LNCAP (cell line): ENCODE results near the gene TMCO6.
A peak's percentile ranks its signal among the peaks of the same experiment; 100 is the strongest.

Experiments
- TF ChIP-seq, protein P1 (sequence below): fragments of 450-650 bp; IDR thresholded peaks from 2 replicates; pipeline ENCODE4 v1.5.1; 2017; ENCODE audit warnings: mild to moderate bottlenecking

Gene TMCO6

DNA sequence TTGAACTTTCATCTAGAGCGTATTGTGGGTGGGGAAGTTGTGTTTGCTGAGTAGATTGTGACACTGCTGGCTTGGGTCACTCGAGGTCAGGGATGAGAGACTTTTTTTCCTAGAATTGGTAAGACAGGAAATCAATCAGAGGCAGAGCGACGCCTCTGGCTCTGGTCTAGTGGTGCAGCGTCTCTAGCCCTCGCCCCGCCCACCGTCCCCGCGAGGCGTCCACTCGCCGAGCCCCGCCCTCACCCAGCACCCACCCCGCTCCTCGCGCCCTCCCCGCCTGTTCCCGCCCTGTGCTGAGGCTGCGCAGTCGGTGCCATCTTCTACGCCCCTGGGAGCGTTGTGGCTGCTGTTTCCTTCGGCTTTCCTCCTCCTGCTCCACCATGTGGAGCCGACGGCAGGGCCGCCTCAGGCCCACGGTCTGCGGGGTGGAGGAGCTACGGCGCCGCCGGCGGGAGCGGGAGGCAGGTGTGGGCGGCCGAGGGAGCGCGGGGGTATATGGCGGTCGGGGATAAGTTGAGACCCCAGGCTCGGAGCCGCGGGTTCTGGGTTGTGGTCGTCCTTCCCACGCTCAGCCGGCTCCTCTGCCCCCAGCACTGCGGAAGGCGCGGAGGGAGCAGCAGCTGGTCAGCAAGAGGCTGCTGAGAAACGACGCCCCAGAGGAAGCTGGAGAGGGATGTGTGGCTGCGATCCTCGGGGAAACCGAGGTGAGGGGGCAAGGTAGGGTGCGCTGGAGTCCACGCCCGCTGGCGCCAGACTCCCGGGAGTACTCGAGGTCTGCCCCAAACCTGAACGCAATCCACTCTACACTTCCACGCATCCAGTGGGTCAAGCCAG is at the start of gene TMCO6:
Gene TMCO6, plus strand, starts transcription at position 304 of the 834 bp plus-strand sequence. Its CDS starts 77 bp downstream, at position 381.
- TF ChIP-seq, protein P1, sequence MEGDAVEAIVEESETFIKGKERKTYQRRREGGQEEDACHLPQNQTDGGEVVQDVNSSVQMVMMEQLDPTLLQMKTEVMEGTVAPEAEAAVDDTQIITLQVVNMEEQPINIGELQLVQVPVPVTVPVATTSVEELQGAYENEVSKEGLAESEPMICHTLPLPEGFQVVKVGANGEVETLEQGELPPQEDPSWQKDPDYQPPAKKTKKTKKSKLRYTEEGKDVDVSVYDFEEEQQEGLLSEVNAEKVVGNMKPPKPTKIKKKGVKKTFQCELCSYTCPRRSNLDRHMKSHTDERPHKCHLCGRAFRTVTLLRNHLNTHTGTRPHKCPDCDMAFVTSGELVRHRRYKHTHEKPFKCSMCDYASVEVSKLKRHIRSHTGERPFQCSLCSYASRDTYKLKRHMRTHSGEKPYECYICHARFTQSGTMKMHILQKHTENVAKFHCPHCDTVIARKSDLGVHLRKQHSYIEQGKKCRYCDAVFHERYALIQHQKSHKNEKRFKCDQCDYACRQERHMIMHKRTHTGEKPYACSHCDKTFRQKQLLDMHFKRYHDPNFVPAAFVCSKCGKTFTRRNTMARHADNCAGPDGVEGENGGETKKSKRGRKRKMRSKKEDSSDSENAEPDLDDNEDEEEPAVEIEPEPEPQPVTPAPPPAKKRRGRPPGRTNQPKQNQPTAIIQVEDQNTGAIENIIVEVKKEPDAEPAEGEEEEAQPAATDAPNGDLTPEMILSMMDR: peak; percentile 59

DNA sequence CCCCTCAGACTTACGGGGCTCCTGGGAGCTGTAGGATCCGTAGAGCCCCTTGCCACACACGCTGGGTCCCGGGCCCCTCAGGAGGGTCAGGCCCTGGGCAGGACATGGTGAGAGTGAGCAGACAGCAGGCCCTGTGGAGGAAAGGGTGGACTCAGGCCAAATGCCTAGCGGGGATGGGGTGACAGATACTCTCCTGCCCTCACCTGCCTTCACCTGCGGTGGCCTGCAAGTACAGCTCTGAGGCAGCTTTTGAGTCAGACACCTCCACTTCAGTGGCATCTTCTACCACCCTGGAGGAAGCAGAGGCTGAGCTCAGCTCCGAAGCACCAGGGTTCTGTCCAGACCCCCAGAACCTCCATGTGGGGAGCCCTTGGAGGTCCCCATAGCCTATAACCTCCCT is 48.4 kb upstream of the TMCO6 start:
- TF ChIP-seq, protein P1: no peak

DNA sequence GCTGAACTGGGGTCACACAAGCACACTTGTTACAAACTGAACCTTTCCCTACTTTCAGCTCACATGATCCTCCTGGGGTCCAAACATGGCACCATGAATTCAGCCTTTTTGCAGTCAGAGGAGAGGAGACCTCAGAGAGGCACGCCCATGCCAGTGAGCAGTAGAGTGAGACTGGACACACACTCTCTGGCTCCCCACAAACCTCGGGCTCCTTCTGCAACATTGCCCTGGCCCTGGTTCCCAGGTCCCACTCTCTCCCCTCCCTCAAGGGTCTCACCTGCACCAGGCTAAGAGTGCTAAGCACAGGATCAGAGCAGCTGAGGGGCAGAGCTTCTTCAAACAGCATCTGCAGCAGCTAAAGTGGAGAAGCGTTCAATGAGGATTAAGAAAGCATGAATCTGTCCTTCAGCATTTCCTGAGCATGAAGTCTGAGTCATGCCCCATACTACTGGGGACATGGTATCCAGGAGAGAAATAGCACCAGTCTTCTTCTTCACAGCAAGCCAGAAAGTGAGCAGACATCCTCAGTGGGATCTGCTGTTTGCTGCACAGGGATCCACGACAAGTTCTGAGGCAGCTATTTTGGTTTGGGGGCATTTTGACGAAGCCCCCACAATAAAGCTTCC is 47.4 kb upstream of the TMCO6 start:
- TF ChIP-seq, protein P1: no peak

DNA sequence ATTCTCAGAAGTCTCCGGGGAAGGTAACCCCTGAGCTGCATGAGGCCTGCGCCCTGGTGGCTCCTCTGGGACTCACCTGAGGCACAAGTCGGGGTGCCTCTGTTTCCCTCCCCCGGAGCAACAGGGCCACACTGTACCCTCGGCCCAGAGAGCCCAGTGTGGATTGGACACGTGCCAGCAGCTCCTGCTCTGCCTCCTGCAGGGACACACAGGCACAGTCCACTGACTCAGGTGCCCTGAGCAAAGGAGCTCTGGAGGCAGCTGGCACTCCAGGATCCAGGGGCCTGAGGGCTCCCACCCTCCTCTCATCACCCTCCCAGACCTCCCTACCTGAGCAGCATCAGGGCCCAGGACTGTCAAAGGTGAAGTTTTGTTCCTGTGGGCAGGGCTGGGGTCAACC is 45.1 kb upstream of the TMCO6 start:
- TF ChIP-seq, protein P1: no peak

DNA sequence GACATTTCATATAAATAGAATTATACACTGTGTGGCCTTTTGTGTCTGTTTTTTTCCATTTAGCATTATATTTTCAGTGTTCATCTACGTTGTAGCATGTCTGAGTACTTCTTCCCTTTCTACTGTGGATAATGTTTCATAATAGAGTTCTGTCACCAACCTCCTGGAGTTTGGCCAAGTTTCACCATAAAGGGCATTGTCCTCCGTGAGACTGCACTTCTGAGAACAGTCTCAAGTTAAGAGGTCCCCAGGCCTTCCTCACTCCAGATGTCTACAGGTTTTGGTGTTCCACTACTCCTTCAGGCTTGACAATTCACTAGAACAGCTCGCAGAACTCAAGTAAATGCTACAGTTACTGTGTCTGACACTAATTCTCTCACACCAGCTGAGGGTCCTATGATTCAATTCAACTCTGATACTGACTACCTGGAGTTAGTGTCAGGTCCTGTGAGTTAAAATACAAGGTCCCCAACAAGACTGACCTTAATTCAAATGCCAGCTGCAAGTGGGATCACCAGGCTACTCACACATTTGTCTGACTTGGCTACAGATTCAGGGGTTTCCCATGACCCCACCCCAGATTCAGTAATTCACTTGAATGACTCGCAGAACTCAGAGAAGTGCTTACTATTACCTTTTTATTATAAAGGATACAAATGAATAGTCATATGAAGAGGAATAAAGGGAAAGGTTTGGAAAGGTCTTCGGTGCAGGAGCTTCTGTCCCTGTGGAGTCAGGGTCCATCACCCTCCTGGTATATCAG is 43.5 kb upstream of the TMCO6 start:
- TF ChIP-seq, protein P1: no peak

DNA sequence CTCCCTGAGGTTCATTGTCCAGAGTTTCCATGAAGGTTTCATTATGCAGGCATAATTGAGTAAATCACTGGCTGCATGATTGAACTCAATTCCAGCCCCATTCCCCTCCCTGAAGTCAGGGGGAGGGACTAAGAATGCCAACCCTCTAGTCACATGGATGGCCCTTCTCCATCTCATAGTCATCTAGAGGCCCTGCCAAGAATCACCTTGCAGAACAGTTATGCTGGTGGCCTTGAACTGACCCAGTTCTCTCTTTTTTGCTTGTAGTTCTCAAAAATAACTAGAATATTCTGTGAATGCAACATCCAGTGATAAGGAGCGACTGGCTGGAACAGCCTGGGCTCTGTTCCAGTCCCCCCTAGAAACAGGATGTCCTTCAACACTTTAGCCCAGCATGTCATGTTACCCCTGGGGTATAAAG is 42.9 kb upstream of the TMCO6 start:
- TF ChIP-seq, protein P1: no peak

DNA sequence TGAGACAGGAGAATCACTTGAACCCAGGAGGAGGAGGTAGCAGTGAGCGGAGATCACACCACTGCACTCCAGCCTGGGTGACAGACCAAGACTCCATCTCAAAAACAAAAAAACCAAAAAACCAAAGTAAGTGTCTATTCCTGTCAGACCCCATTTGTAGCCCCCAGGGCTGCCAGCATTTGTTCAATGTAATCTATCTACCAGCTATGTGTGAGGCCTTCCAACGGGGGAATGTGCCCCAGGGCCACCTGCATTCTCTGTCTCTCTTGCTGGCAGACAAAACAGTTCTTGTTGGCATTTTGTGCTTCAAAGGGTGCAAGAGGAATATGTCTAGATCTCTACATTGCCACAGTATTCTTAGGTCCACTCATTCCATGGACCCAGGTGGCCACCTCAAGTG is 40.4 kb upstream of the TMCO6 start:
- TF ChIP-seq, protein P1: no peak
